Daoy (cell line): Measurements from ENCODE around the gene NIN. TPM values are rescaled to one million over a fixed set of nuclear protein-coding genes. Genes with fewer than 3 reads are reported as not detected.
"Not testable (repeated sequence)": the region's sequence is repeated elsewhere in the genome, so short reads cannot be mapped to it uniquely, and the experiment has no call there.

Source experiments
- DNase-seq: peaks from one replicate; pipeline ENCODE4 v3.0.0-alpha.2; 2015; ENCODE audit warnings: low read depth
- total RNA-seq: library from RNA; depleted of rRNA; stranded (reverse); fragments of >200 nt; shearing (Covaris generic); gene quantifications from 2 replicates; pipeline ENCODE4 v1.2.3, GENCODE V29; 2014

NIN gene
- total RNA-seq, 1 experiment from 2014 or later, result 44.9 TPM

GRCh38 chr14:50820786-50821509, 10.0 kb downstream of the NIN start:
- no peak for DNase-seq

GRCh38 chr14:50819303-50819702, 11.7 kb downstream of the NIN start:
- DNase-seq, result not testable (repeated sequence)

- DNase-seq, result peak; percentile 55
Observed at GRCh38 chr14:50816395-50817047, 14.4 kb downstream of the NIN start.

- not testable (repeated sequence) for DNase-seq
Observed at GRCh38 chr14:50815526-50815925, 15.4 kb downstream of the NIN start.

GRCh38 chr14:50815058-50815457, 15.9 kb downstream of the NIN start:
- not testable (repeated sequence) for DNase-seq

GRCh38 chr14:50814161-50814560, 16.8 kb downstream of the NIN start:
- DNase-seq, result no peak

GRCh38 chr14:50813544-50813863, 17.5 kb downstream of the NIN start:
- DNase-seq, result no peak

GRCh38 chr14:50812856-50813543, 18.0 kb downstream of the NIN start:
- no peak for DNase-seq

- no peak for DNase-seq
Observed at GRCh38 chr14:50812180-50812579, 18.8 kb downstream of the NIN start.

- no peak for DNase-seq
Observed at GRCh38 chr14:50808053-50808452, 22.9 kb downstream of the NIN start.

- no peak for DNase-seq
Observed at GRCh38 chr14:50806241-50806933, 24.6 kb downstream of the NIN start.

GRCh38 chr14:50805396-50805795, 25.6 kb downstream of the NIN start:
- no peak for DNase-seq

GRCh38 chr14:50804181-50804721, 26.7 kb downstream of the NIN start:
- DNase-seq, result peak; percentile 24

- DNase-seq, result no peak
Observed at GRCh38 chr14:50801706-50802105, 29.3 kb downstream of the NIN start.

GRCh38 chr14:50800032-50800431, 30.9 kb downstream of the NIN start:
- no peak for DNase-seq

- no peak for DNase-seq
Observed at GRCh38 chr14:50798048-50798421, 32.9 kb downstream of the NIN start.

- DNase-seq, result no peak
Observed at GRCh38 chr14:50797250-50798047, 33.5 kb downstream of the NIN start.

- no peak for DNase-seq
Observed at GRCh38 chr14:50796390-50796789, 34.6 kb downstream of the NIN start.

- DNase-seq, result no peak
Observed at GRCh38 chr14:50795909-50796308, 35.1 kb downstream of the NIN start.

GRCh38 chr14:50795142-50795541, 35.8 kb downstream of the NIN start:
- DNase-seq, result no peak

GRCh38 chr14:50794068-50794645, 36.8 kb downstream of the NIN start:
- no peak for DNase-seq
